ENCODE results near the gene C1GALT1. TPM values are rescaled to one million over a fixed set of nuclear protein-coding genes. Genes with fewer than 3 reads are reported as not detected.

Gene C1GALT1
- total and polyA plus RNA-seq, 2 donors (not counting 3 experiments of a cell fraction or from before 2014, with no cell fraction given): 18.3 to 31.1 TPM

DNA sequence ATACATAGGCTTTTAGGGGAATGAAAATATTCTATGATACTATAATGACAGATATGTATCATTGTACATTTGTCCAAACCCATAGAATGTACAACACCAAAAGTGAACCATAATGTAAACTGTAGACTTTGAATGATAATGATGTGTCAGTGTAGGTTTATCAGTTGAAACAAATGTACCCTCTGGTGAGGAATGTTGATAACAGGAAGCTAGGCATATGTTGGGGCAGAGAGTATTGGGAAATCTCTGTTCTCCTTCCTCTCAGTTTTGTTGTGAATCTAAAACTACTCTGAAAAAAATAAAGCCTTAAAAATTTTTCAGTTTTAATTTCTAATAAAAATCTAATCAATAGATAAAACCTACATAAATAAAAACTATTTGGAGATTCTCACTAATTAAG, 36.9 kb downstream of the C1GALT1 start:
- CTCF ChIA-PET: no interaction called here
- Histone ChIP-seq H3K79me2 (ENCODE audit: control insufficient read depth, insufficient read depth, low read length) (peaks cover 8% of the 10 kb centered on the region), H4K20me1 (replicated peaks; ENCODE audit: control insufficient read depth, extremely low read depth, insufficient read depth, low read length) (no peaks in the 10 kb centered on the region), H3K4me2 (ENCODE audit: insufficient read depth, low read length) (no peak overlapping the region), H3K9ac (replicated peaks; ENCODE audit: extremely low read depth, insufficient read depth, low read length) (no peak overlapping the region), H3K9me3 (replicated peaks; ENCODE audit: control insufficient read depth, insufficient read depth, low read length) (no peaks in the 10 kb centered on the region), H3K4me3 (replicated peaks in 1 of 3; ENCODE audit: insufficient read depth in 1 of 3, low read depth in 1 of 3, low read length in 3 of 3) (no peak overlapping the region), H3K27me3 (ENCODE audit: control insufficient read depth in 2 of 2, insufficient read depth in 2 of 2, low read length in 2 of 2) (no peaks in the 10 kb centered on the region), H2AFZ (ENCODE audit: low read depth, low read length) (no peak overlapping the region), H3K4me1 (ENCODE audit: control insufficient read depth, extremely low read depth, insufficient read depth, low read length) (peaks cover 7% of the 10 kb centered on the region), H3K36me3 (ENCODE audit: control insufficient read depth in 2 of 2, extremely low read depth in 1 of 2, insufficient read depth in 2 of 2, low read length in 2 of 2) (peaks cover 0 to 3% of the 10 kb centered on the region in 2 experiments), H3K27ac (ENCODE audit: insufficient read depth, low read depth, low read length) (no peak overlapping the region), H3K9me1 (replicated peaks; ENCODE audit: control insufficient read depth, extremely low read depth, insufficient read depth, low read length) (no peaks in the 10 kb centered on the region)
- TF ChIP-seq GATA2 (IDR thresholded peaks at IDR 0.05; ENCODE audit: insufficient read depth, insufficient read length, low read depth, low read length): no peak
- TF ChIP-seq POLR2AphosphoS5 (IDR thresholded peaks at IDR 0.05; ENCODE audit: insufficient read depth, low read depth, low read length): no peak
- TF ChIP-seq, protein P1, sequence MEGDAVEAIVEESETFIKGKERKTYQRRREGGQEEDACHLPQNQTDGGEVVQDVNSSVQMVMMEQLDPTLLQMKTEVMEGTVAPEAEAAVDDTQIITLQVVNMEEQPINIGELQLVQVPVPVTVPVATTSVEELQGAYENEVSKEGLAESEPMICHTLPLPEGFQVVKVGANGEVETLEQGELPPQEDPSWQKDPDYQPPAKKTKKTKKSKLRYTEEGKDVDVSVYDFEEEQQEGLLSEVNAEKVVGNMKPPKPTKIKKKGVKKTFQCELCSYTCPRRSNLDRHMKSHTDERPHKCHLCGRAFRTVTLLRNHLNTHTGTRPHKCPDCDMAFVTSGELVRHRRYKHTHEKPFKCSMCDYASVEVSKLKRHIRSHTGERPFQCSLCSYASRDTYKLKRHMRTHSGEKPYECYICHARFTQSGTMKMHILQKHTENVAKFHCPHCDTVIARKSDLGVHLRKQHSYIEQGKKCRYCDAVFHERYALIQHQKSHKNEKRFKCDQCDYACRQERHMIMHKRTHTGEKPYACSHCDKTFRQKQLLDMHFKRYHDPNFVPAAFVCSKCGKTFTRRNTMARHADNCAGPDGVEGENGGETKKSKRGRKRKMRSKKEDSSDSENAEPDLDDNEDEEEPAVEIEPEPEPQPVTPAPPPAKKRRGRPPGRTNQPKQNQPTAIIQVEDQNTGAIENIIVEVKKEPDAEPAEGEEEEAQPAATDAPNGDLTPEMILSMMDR (IDR thresholded peaks at IDR 0.05; ENCODE audit: extremely low read depth in 1 of 2, insufficient read depth in 1 of 2, low read depth in 1 of 2, low read length in 2 of 2): no peak
- no peak for TF ChIP-seq JUN (IDR thresholded peaks at IDR 0.05; ENCODE audit: borderline replicate concordance, insufficient read depth, insufficient read length, low read depth)
- no peak for FAIRE-seq
- DNase-seq (ENCODE audit: low read depth, low spot score): no peak
- POLR2A ChIA-PET: no interaction called here
- dilution Hi-C loops (cut with MboI; ENCODE audit: extremely low pct_ligation_motif_present, low sequenced_read_pairs): no loop called here
- no TSS peak for BruUV-seq (replicated peaks)
- intact Hi-C loops (cut with micrococcal nuclease): no loop called here

DNA sequence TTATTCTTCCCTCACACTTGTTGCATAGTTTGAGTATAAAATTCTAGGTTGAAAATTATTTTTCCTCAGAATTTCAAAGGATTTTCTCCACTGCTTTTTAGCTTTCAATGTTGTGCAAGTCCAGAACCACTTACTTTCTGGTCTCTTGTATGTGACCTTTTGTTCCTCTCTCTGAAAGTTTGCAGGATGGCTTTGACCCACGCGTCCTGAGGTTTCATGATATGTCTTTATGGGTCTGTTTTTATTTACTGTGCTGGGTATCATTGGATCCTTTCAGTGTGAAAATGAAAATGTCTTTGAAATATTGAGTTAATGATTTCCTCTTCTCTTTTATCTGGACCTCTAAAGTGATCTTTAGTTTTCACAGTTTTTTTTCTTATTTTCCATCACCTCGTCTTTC, 38.5 kb downstream of the C1GALT1 start:
- TF ChIP-seq FOS (IDR thresholded peaks at IDR 0.05; ENCODE audit: borderline replicate concordance, insufficient read depth, low read length): no peak
- TF ChIP-seq, protein P1 (IDR thresholded peaks at IDR 0.05; ENCODE audit: extremely low read depth in 1 of 2, insufficient read depth in 1 of 2, low read depth in 1 of 2, low read length in 2 of 2): no peak
- no peak for TF ChIP-seq POLR2A (IDR thresholded peaks at IDR 0.05; ENCODE audit: low read depth, low read length)
- TF ChIP-seq MYC (IDR thresholded peaks at IDR 0.05; ENCODE audit: low read depth, low read length): no peak
- TF ChIP-seq EZH2 (IDR thresholded peaks at IDR 0.05; ENCODE audit: borderline replicate concordance, low read depth, low read length, severe bottlenecking): no peak
- TF ChIP-seq GATA2 (IDR thresholded peaks at IDR 0.05; ENCODE audit: insufficient read depth, insufficient read length, low read depth, low read length): no peak
- TF ChIP-seq, protein P2, sequence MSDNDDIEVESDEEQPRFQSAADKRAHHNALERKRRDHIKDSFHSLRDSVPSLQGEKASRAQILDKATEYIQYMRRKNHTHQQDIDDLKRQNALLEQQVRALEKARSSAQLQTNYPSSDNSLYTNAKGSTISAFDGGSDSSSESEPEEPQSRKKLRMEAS (IDR thresholded peaks at IDR 0.05; ENCODE audit: insufficient read depth, insufficient read length): no peak
- TF ChIP-seq POLR2AphosphoS5 (IDR thresholded peaks at IDR 0.05; ENCODE audit: insufficient read depth, low read depth, low read length): no peak
- no peak for TF ChIP-seq JUN (IDR thresholded peaks at IDR 0.05; ENCODE audit: borderline replicate concordance, insufficient read depth, insufficient read length, low read depth)
- Histone ChIP-seq H3K4me3 (replicated peaks in 1 of 3; ENCODE audit: insufficient read depth in 1 of 3, low read depth in 1 of 3, low read length in 3 of 3) (no peak overlapping the region), H4K20me1 (replicated peaks; ENCODE audit: control insufficient read depth, extremely low read depth, insufficient read depth, low read length) (no peaks in the 10 kb centered on the region), H3K9me1 (replicated peaks; ENCODE audit: control insufficient read depth, extremely low read depth, insufficient read depth, low read length) (no peaks in the 10 kb centered on the region), H3K36me3 (ENCODE audit: control insufficient read depth in 2 of 2, extremely low read depth in 1 of 2, insufficient read depth in 2 of 2, low read length in 2 of 2) (peaks cover 0 to 3% of the 10 kb centered on the region in 2 experiments), H3K27ac (ENCODE audit: insufficient read depth, low read depth, low read length) (no peak overlapping the region), H3K9ac (replicated peaks; ENCODE audit: extremely low read depth, insufficient read depth, low read length) (no peak overlapping the region), H3K27me3 (ENCODE audit: control insufficient read depth in 2 of 2, insufficient read depth in 2 of 2, low read length in 2 of 2) (no peaks in the 10 kb centered on the region), H2AFZ (ENCODE audit: low read depth, low read length) (no peak overlapping the region), H3K4me1 (ENCODE audit: control insufficient read depth, extremely low read depth, insufficient read depth, low read length) (peaks cover 7% of the 10 kb centered on the region), H3K9me3 (replicated peaks; ENCODE audit: control insufficient read depth, insufficient read depth, low read length) (no peaks in the 10 kb centered on the region), H3K4me2 (ENCODE audit: insufficient read depth, low read length) (no peak overlapping the region), H3K79me2 (ENCODE audit: control insufficient read depth, insufficient read depth, low read length) (peaks cover 12% of the 10 kb centered on the region)
- ChIA-PET POLR2A (no interaction called here), CTCF (interaction anchor here (0.7 kb wide), 1 partner anchor 118 kb away, joined by 3 read pairs; no protein-coding TSS in a partner anchor)
- intact Hi-C loops (cut with micrococcal nuclease): loop anchor here (2.0 kb wide), 1 partner anchor 38 kb away; the partner anchor contains the start of gene C1GALT1
- DNase-seq (ENCODE audit: low read depth, low spot score) (no peak), FAIRE-seq (no peak)
- no TSS peak for BruUV-seq (replicated peaks)
- dilution Hi-C loops (cut with MboI; ENCODE audit: extremely low pct_ligation_motif_present, low sequenced_read_pairs): no loop called here

All from endothelial cell of umbilical vein (primary cell).